ENCODE results near the gene ABCC11.

GRCh38 chr16:48136547-48137360 lies 110.6 kb downstream of the ABCC11 start:
- TF ChIP-seq POLR2A (IDR thresholded peaks at IDR 0.05; ENCODE audit: low read depth, low read length) (no peak), TAF1 (IDR thresholded peaks at IDR 0.05; ENCODE audit: low read depth, low read length) (no peak), SPI1 (IDR thresholded peaks at IDR 0.05; ENCODE audit: low read depth, low read length) (no peak), POU2F2 (IDR thresholded peaks at IDR 0.05; ENCODE audit: low read depth, low read length) (no peak), POLR2AphosphoS5 (IDR thresholded peaks at IDR 0.05; ENCODE audit: low read depth, low read length) (no peak)
